IPS-20b (cell line): ENCODE data around the gene RAB26.

ENCODE experiments used
- H3K27ac ChIP-seq: one replicate; pipeline ENCODE4 v1.5.1; 2013; ENCODE audit warnings: low read length
- H3K27me3 ChIP-seq: 2 replicates; pipeline ENCODE4 v1.6.1; 2013; ENCODE audit warnings: mild to moderate bottlenecking, low read length, inconsistent platforms; ENCODE audit not compliant: insufficient read depth
- H3K36me3 ChIP-seq: 2 replicates; pipeline ENCODE4 v1.6.1; 2013; ENCODE audit warnings: low read depth, mild to moderate bottlenecking, inconsistent platforms, low read length, moderate library complexity; ENCODE audit not compliant: insufficient read depth
- H3K4me1 ChIP-seq: 2 replicates; pipeline ENCODE4 v1.6.1; 2013; ENCODE audit warnings: mild to moderate bottlenecking, control low read depth, inconsistent platforms, low read length, moderate library complexity; ENCODE audit not compliant: insufficient read depth
- H3K4me3 ChIP-seq: 2 replicates; pipeline ENCODE4 v1.5.1; 2013; ENCODE audit warnings: mild to moderate bottlenecking, low read length, inconsistent platforms
- H3K9ac ChIP-seq: 2 replicates; pipeline ENCODE4 v1.6.1; 2013; ENCODE audit warnings: low read depth, mild to moderate bottlenecking, inconsistent platforms, low read length, moderate library complexity
- H3K9me3 ChIP-seq: 2 replicates; pipeline ENCODE4 v1.6.1; 2013; ENCODE audit warnings: mild to moderate bottlenecking, low read depth, low read length, inconsistent platforms; ENCODE audit not compliant: insufficient read depth

The RAB26 gene

GRCh38 chr16:2159175-2159838, 10.9 kb downstream of the RAB26 start:
- Histone ChIP-seq H3K27me3 (no peaks in the 10 kb centered on the region), H3K9me3 (no peaks in the 10 kb centered on the region), H3K27ac (no peak overlapping the region), H3K9ac (no peak overlapping the region; the same call in 1 of the 2 replicates), H3K4me1 (peaks cover 4% of the 10 kb centered on the region), H3K36me3 (peaks cover 19% of the 10 kb centered on the region), H3K4me3 (no peak overlapping the region)

DNA sequence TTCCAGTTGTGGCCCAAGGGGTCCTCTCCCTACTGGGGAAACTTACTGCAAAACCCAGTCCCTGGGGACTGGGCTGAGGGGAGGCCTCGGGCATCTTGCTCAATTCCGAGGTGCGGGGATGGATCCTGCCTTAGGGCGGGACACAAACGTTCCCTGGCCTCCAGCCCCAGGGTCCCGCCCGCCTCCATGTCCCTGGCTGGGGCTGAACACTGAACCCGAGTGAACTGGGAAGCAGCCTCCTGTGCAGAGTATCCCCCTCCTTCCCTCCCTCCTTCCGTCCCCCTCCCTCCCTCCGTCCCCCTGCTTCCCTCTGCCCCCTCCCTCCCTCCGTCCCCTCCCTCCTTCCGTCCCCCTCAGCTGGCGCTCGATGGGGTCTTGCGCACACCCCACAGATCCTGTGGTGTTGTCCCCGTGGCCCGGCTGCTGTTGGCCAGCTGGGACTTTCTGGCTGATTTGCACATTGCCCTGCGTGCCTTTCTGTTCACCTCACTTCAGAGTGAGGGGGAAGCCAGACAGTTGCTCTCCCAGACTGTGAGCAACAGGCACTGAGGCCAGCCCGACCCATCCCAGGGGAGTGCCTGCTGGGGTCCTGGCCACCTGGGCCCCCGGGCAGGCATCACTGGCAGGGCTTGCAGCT, 12.6 kb downstream of the RAB26 start:
- Histone ChIP-seq H3K4me1 (peaks cover 4% of the 10 kb centered on the region), H3K9ac (no peak overlapping the region; the same call in 1 of the 2 replicates), H3K27ac (no peak overlapping the region), H3K9me3 (no peaks in the 10 kb centered on the region), H3K27me3 (no peaks in the 10 kb centered on the region), H3K36me3 (peaks cover 18% of the 10 kb centered on the region), H3K4me3 (no peak overlapping the region)

DNA sequence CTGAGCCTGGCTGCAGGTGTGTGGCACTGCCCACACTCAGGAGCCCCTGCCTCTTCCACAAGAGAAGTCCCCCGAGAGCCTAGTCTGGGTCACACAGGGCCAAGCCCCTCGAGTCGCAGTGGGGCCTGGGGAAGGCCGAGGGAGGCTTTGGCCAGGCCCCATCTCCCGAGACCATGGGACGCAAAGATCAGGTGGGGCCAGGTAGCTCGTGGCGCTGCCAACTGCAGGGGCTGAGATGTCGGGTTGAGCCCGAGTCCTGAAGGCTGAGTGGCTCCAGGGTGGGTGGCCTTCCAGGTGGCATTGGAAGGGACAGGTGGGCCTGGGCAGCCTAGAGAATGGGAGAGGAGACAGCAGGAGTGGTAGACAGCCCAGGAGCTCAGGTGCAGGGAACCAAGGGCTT, 13.5 kb downstream of the RAB26 start:
- H3K9me3 ChIP-seq = no peaks in the 10 kb centered on the region
- peaks cover 26% of the 10 kb centered on the region for H3K36me3 ChIP-seq
- H3K4me3 ChIP-seq = no peak overlapping the region
- H3K9ac ChIP-seq = no peak overlapping the region
- no peak overlapping the region for H3K27ac ChIP-seq
- no peaks in the 10 kb centered on the region for H3K27me3 ChIP-seq
- peaks cover under 1% of the 10 kb centered on the region for H3K4me1 ChIP-seq

GRCh38 chr16:2162676-2163118, 14.3 kb downstream of the RAB26 start:
- H3K27ac ChIP-seq = no peak overlapping the region
- no peak overlapping the region for H3K9ac ChIP-seq
- no peaks in the 10 kb centered on the region for H3K27me3 ChIP-seq
- no peaks in the 10 kb centered on the region; the same call in 1 of the 2 replicates for H3K4me1 ChIP-seq
- H3K9me3 ChIP-seq = no peaks in the 10 kb centered on the region
- peaks cover 21% of the 10 kb centered on the region for H3K36me3 ChIP-seq
- H3K4me3 ChIP-seq = no peak overlapping the region

- Histone ChIP-seq H3K9me3 (no peaks in the 10 kb centered on the region), H3K36me3 (peaks cover 23% of the 10 kb centered on the region), H3K27ac (no peak overlapping the region), H3K4me3 (no peak overlapping the region), H3K4me1 (no peaks in the 10 kb centered on the region), H3K27me3 (no peaks in the 10 kb centered on the region), H3K9ac (no peak overlapping the region)
These were observed 14.9 kb downstream of the RAB26 start for GRCh38 chr16:2163211-2163881.

- no peak overlapping the region for H3K9ac ChIP-seq
- no peaks in the 10 kb centered on the region for H3K4me1 ChIP-seq
- H3K9me3 ChIP-seq = no peaks in the 10 kb centered on the region
- H3K36me3 ChIP-seq = peaks cover 24% of the 10 kb centered on the region
- no peak overlapping the region for H3K4me3 ChIP-seq
- H3K27me3 ChIP-seq = no peaks in the 10 kb centered on the region
- no peak overlapping the region for H3K27ac ChIP-seq
These were observed 17.4 kb downstream of the RAB26 start for GRCh38 chr16:2165861-2166260.

DNA sequence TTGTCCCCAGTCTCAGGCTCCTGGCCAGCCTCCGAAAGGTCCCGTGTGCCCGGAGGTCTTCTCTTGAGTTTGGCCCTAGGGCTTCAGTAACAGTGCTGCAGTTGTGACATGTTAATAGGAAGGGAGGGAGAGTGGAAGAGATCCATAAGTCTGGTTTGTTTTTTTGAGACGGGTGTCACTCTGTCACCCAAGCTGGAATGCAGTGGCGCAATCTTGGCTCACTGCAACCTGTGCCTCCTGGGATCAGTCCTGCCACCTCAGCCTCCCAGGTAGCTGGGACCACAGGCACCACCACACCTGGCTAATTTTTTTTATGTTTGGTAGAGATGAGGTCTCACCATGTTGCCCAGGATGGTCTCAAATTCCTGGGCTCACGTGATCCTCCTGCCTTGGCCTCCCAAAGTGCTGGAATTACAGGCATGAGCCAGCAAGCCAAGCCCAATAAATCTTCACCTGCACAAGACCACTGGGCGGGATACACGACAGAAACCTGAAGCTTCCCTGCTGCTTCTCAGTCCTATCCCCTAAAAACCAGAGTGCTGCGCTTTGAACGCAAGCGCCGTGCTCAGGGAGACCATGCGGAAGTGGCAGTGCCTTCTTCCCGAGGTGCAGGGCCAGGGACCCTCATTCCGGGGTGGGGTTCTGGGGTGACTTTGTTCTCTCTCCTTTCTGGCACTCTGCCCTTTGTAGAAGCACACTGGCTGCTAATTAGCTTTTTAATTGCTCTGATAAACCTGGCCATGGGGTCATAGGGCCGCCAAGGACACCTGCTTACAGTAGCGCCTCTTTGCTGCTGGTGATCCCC, 18.0 kb downstream of the RAB26 start:
- Histone ChIP-seq H3K27me3 (no peaks in the 10 kb centered on the region), H3K4me3 (no peak overlapping the region), H3K27ac (no peak overlapping the region), H3K4me1 (no peaks in the 10 kb centered on the region), H3K9me3 (no peaks in the 10 kb centered on the region), H3K36me3 (peaks cover 25% of the 10 kb centered on the region), H3K9ac (no peak overlapping the region)

DNA sequence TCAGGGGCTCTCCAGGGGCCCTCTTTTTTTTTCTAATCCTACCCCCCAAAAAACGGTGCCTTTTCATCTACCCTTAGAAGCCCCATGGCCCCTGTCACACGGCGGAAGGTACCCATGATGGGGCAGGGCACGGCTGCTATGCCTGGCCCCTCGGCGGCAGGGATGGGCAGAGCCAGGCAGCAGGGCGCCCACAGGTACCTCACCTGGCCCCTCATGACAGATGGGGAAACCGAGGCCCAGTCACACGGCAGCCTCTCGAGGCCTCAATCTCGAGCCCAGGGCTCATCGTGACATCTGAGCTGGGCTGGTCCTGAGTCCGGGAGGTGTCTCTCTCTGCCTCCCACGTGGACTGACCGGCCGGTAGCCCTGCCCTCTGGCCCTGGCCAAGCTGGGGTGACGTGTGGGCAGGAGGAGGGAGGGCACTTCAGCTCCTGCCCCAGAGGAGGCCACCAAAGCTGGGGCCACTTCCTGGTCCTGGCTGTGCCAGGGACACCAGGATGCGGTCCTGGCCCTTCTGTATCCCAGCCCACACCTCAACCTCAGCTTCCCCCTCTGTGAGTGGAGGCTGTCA, 18.7 kb downstream of the RAB26 start:
- no peaks in the 10 kb centered on the region for H3K9me3 ChIP-seq
- H3K27me3 ChIP-seq = no peaks in the 10 kb centered on the region
- H3K4me3 ChIP-seq = no peak overlapping the region
- H3K4me1 ChIP-seq = no peaks in the 10 kb centered on the region
- H3K27ac ChIP-seq = no peak overlapping the region
- no peak overlapping the region for H3K9ac ChIP-seq
- H3K36me3 ChIP-seq = peaks cover 32% of the 10 kb centered on the region

GRCh38 chr16:2170080-2170479, 21.7 kb downstream of the RAB26 start:
- Histone ChIP-seq H3K27ac (no peak overlapping the region), H3K9ac (no peak overlapping the region), H3K27me3 (no peaks in the 10 kb centered on the region), H3K36me3 (peaks cover 54% of the 10 kb centered on the region), H3K9me3 (no peaks in the 10 kb centered on the region), H3K4me1 (no peaks in the 10 kb centered on the region), H3K4me3 (no peak overlapping the region)

DNA sequence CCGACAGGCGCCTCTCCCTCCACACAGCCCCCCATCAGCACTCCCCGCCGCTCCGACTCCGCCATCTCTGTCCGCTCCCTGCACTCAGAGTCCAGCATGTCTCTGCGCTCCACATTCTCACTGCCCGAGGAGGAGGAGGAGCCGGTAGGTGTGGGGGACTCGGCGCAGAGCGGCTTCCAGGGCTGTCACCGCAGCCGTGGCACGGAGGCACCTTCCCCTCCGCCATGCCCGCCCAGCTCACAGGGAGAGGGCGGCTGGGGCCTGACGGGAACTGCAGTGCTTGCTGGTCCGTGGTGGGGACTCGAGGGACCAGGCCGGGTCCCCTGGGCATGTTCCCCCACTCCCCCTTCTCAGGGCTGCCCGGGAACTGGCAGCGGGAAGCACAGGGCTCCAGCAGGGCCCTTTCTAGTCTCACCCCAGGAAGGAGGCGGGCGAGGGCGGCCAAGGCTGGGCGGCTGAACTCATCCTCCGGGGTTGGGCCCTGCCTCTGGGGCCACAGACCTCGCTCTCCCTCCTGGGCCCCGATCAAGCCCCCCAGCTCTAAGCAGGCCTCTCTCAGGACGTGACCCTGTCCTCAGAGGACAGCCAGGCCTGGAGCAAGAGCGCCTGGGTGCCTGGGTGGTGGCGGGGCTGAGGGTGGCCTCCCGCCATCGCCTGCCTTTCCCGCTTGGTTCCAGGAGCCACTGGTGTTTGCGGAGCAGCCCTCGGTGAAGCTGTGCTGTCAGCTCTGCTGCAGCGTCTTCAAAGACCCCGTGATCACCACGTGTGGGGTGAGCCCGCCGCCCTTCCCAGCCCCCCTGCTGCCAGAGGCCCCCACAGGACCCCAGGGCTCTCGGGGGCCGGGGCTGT, 22.4 kb downstream of the RAB26 start:
- no peaks in the 10 kb centered on the region for H3K27me3 ChIP-seq
- H3K4me3 ChIP-seq = no peak overlapping the region
- H3K4me1 ChIP-seq = no peaks in the 10 kb centered on the region
- H3K27ac ChIP-seq = no peak overlapping the region
- H3K9me3 ChIP-seq = no peaks in the 10 kb centered on the region
- peaks cover 58% of the 10 kb centered on the region for H3K36me3 ChIP-seq
- no peak overlapping the region for H3K9ac ChIP-seq
